CD4-positive, alpha-beta T cell treated with Interferon alpha-2 for 1 hour (primary cell): ENCODE results near the gene UQCC2.

Source experiments
- DNase-seq, 2 donors: peaks; one replicate each; pipeline ENCODE4 v3.0.0-alpha.2; 2020 to 2022

The UQCC2 gene

DNA sequence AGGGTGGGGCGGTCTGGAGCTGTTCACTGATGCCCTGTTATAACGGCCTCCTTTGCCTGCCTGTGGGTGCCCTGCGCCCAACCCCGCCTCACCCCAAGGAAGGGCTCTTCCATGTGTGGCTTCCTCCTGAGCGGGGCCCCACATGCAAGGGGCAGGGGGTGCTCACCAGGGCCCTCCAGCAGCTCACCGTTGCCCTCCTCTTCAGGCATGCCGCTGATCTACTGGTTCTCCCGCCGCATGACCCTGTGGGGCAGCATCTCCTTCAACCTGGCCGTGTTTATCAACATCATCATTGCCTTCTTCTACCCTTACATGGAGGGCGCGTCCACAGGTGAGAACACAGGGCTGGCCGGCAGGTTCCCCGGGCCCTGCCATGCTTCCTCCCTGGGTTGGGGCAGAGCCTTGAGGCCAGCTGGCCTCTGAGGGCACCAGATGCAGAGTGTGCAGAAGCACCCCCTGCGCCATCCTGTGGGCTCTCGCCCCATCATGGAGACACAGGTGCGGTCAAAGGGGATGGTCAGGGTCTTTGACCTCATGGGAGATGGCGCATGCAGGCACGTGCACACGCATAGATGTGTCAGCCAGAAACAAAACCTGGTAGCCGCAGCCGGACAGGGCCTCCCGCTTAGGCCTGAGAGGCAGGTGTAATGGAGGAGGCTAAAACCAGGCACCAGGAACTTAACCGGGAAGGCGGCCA is 22.9 kb downstream of the UQCC2 start:
- no peak for DNase-seq

- DNase-seq = no peak
Measured at GRCh38 chr6:33688006-33688405, 23.5 kb downstream of the UQCC2 start.

- DNase-seq = no peak
Measured at GRCh38 chr6:33686981-33687975, 24.2 kb downstream of the UQCC2 start.

DNA sequence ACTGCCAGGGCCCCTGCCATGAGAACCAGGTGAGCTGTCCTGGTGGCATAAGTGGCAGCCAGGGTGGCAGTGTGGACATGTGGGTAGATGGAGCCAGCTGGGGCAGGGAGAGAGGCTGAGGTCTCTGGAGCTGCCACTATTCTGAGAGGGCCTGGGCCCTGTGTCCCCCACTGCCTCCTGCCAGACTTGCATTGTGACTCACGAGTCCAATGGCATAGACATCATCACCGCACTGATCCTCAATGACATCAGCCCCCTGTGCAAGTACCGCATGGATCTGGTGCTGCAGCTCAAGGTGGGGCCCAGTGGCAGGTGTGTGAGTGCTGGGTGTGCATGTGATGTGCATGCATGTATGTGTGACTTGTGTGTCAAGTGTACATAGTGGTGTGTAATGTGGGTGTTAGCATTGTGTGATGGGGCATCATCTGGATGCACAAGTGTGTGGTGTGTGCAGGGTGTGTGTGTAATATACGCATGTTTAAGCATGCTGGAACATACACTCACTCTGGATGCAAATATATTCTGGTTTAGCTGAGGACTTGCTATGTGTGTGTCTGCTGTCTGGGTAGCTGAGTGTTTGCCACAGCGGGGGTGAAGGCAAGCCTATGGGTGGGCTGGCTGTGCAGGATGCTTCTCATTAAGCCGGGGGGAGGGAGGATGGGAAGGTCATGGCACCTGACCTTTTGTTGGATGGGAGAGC is 25.1 kb downstream of the UQCC2 start:
- DNase-seq = no peak

DNA sequence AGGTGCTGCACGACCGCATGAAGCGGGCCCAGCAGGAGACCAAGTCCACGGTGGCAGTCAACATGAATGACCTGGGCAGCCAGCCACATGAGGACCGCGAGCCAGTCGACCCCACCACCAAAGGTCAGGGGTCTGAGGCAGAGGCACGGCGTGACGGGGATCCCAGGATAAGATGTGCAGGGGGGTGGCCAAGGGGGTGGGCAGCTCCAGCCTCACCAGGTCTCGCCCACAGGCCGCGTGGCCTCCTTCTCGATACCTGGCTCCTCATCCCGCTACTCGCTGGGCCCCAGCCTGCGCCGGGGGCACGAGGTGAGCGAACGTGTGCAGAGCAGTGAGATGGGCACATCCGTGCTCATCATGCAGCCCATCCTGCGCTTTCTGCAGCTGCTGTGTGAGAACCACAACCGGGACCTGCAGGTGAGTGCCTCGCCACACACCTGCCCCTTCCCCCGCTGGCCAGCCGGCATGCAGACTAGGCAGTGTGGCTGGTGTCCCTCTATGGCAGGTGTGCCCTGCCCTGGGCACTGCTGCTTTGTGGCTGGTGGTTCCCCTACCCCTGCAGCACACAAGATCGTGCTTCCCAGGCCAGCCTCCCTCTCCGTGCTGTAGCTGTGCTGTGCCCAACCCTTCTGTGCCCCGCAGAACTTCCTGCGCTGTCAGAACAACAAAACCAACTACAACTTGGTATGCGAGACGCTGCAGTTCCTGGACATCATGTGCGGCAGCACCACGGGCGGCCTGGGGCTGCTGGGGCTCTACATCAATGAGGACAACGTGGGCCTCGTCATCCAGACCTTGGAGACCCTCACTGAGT is 25.9 kb downstream of the UQCC2 start:
- DNase-seq = no peak

GRCh38 chr6:33684983-33685382 is 26.5 kb downstream of the UQCC2 start:
- no peak for DNase-seq

DNA sequence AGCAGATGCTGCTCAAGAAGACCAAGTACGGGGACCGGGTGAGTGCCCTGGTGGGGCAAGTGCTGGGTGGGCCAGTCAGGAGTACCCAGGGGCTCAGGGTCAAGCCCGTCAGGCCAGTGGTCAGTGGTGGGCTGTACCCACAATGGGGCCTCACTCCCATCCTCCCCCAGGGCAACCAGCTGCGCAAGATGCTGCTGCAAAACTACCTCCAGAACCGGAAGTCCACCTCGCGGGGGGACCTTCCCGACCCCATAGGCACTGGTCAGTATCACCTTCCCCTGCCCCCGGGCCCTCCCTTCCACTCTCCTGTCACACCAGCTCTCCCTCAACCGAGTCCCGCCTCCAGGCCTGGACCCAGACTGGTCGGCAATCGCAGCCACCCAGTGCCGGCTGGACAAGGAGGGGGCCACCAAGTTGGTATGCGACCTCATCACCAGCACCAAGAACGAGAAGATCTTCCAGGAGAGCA is 27.0 kb downstream of the UQCC2 start:
- DNase-seq = no peak

- no peak for DNase-seq
Measured at GRCh38 chr6:33683576-33684427, 27.7 kb downstream of the UQCC2 start.

DNA sequence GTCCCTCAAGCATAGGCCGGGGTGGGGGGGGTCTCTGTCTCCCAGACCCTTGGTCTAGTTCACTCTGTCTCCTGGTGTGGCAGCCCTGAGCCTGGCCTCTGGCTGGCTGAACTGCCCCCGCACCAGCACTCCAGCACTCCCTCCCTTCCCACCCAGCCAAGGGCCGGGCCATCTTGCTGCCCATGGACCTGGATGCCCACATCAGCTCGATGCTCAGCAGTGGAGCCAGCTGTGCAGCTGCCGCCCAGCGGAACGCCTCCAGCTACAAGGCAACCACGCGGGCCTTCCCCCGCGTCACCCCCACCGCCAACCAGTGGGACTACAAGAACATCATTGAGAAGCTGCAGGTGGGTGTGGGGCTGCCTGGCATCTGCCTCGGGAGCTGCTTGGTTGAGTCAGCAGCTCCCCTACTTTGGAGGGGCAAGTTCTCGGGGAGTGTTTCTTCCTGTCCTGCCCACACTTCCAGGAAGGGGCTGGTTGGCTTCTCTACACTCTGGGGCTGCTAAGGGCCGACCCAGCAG is 28.4 kb downstream of the UQCC2 start:
- DNase-seq = peak in 1 of 2 donors; percentile 41

- DNase-seq = no peak
Measured at GRCh38 chr6:33682341-33682740, 29.2 kb downstream of the UQCC2 start.

DNA sequence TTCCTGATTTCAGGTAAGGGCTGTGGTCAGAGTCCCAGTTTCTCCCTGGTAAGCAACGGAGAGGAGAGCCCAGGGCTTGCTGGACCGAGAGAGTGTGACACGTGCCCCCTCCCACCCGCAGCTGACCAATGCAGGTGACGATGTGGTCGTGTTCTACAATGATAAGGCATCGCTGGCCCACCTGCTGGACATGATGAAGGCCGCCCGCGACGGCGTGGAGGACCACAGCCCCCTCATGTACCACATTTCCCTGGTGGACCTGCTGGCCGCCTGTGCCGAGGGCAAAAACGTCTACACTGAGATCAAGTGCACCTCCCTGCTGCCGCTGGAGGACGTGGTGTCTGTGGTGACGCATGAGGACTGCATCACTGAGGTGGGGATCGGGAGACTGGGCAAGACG is 31.7 kb downstream of the UQCC2 start:
- no peak for DNase-seq

DNA sequence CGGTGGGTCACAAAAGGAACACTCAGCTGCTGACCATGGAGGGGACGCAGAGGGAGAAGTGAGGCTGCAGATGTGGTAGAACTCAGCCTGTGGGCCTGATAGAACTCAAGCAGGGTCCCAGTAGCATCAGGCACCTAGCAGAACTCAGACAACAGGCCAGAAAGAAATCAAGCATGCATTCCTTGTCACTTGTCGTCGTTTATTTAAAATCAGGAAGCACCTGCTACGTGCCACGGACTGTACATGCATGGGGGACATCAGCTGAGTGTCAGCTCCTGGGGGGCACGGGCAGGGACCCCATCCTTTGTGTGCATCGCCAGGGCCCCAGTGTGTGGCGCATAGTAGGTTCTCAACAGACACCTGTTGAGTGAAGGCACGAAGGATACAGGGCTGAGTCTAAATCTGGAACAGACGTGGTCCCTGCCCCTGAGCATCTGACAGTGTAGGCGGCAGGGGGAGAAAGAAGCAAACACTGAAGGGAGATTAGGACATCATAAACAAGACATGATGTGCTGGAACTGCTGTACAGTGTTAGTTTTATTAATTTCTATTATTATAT is 32.5 kb downstream of the UQCC2 start:
- no peak for DNase-seq

DNA sequence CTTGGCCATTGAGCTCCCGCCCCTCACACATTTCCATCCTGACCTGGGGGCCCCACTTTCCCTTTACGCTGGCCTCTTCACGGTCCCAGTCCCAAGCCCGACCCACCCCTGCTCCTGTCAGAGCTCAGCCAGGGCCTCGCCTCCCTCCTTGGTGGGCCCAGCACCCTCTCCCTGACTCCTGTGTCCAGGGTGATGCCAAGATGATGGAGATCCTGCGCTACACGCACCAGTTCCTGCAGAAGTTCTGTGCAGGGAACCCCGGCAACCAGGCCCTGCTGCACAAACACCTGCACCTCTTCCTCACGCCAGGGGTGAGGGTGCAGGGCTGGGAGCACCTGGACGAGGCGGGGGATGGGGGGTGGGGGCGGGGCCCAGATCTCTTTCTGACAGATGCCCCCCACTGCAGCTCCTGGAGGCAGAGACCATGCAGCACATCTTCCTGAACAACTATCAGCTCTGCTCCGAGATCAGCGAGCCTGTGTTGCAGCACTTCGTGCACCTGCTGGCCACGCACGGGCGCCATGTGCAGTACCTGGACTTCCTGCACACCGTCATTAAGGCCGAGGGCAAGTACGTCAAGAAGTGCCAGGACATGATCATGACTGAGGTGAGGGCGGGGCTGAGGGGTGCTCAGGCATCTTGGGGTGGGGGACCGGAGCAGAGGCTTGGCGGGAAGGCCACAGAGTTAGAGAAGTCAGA is 33.1 kb downstream of the UQCC2 start:
- DNase-seq = no peak

DNA sequence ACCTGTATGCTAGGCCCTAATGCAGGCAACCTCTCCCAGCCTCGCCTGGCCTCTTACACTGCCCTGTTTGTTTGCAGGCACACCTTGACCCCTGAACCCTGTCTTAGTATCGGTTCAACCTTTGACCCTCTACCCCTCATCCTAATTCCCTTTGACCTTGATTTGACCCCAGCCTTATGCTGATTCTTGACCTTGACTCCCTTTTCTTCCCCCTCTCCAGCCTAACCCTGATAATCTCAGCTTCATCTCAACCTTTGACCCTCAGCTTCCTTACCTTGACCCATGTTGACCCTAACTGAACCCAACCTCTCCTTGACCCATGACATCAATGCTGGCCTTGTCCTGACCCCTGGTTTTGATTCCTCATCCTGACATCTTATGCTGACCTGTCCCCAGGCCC is 33.8 kb downstream of the UQCC2 start:
- DNase-seq = no peak

GRCh38 chr6:33677143-33677660 is 34.3 kb downstream of the UQCC2 start:
- no peak for DNase-seq

GRCh38 chr6:33676416-33677142 is 34.9 kb downstream of the UQCC2 start:
- no peak for DNase-seq

DNA sequence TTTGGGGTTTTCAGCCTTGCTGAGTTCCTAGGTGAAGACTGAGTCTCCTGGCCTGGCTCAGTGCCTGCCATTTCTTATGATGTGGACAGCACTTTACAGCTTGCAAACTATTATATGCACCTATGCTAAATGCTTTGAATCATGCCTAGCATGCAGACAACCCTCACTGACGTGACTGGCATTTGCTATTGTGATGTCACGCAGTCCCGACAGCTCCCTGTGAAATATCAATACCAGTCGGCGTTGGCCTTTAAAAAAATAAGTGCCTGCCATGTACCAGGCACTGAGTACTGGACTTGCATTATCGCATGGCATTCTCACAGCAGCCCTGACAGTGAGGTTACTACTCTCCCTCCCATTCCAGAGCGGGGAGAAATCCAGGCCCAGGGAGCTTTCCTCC is 35.5 kb downstream of the UQCC2 start:
- DNase-seq = no peak

DNA sequence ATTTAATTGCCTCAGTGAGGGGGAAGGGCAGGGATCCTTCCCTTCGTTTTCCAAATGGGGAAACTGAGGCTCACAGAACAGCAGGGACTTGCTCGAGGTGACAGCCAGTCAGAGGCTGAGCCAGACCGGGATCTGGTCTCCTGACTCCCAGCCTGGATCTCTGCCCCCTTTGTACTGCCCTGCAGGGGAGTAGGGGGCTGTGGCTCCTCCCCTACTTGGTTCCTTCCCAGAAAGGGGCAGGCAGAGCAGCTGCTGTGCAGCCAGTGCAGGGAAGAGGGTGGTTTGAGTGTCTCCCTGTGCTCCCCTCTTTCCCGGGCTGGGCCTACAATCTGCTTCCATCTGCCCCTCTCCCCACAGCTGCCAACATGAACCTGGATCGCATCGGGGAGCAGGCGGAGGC is 37.6 kb downstream of the UQCC2 start:
- no peak for DNase-seq

DNA sequence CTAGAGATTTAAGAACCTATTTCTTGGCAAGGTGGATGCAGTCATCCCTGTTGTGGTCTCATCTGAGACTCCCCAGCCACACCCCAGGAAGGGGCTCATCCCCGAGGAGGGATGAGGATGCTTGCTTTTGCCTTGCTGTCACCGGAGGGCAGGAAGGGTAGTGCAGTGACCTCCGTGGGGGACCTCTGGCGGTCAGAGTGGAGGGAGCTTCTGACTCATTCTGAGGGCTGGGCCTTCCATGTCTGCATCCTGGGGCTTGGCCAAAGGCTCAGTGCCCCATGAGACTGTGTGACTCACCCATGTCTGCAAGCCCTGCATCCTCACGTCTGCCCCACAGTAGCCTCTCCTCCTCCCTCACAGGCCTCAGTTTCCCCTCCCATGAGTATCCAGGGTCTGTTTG is 38.7 kb downstream of the UQCC2 start:
- DNase-seq = no peak
